ENCODE data around the gene C1GALT1. TPM values are rescaled to one million over a fixed set of nuclear protein-coding genes. Genes with fewer than 3 reads are reported as not detected.

Gene C1GALT1
- total RNA-seq, 1 experiment from 2014 or later, result 54.5 TPM

DNA sequence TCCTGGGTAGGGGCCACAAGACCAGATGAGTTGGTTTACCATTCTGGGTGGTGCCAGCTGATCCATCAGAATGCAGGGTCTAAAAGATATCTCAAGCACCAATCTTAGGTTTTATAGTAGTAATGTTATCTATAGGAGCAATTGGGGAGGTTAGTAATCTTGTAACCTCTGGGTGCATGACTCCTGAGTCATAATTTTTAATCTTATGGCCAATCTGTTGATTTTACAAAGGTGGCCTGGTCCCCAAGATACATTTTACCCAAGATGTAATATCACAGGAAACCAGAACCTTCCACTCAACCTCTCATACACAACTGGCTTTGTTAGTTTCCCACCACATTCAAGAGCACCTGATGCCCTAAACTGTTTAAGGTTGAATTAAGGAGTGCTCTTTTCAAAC lies 79.5 kb downstream of the C1GALT1 start:
- BruUV-seq (replicated peaks), result no TSS peak
- no peak overlapping the region for H3K27ac ChIP-seq (ENCODE audit: low read length)
- H3K9me3 ChIP-seq (ENCODE audit: control insufficient read depth, insufficient read depth, low read depth, low read length), result no peaks in the 10 kb centered on the region
- H3K4me3 ChIP-seq (ENCODE audit: low read depth in 2 of 2, low read length in 2 of 2), result no peak overlapping the region
- in situ Hi-C loops (cut with HindIII; ENCODE audit: low pct_unique_long_range_greater_than_20kb, low sequenced_read_pairs), result no loop called here
- H3K36me3 ChIP-seq (ENCODE audit: control insufficient read depth, insufficient read depth, low read length), result no peaks in the 10 kb centered on the region
- DNase-seq (ENCODE audit: low read depth, low spot score) (no peak), ATAC-seq (no peak)
- H3K27me3 ChIP-seq (ENCODE audit: control insufficient read depth, insufficient read depth, low read length), result no peaks in the 10 kb centered on the region
- ChIA-PET CTCF (no interaction called here), POLR2A (no interaction called here)
- intact Hi-C loops (cut with micrococcal nuclease; ENCODE audit: unreplicated experiment), result no loop called here
- no peaks in the 10 kb centered on the region for H3K4me1 ChIP-seq (ENCODE audit: control insufficient read depth, insufficient read depth, low read length)
- TF ChIP-seq, protein P1, sequence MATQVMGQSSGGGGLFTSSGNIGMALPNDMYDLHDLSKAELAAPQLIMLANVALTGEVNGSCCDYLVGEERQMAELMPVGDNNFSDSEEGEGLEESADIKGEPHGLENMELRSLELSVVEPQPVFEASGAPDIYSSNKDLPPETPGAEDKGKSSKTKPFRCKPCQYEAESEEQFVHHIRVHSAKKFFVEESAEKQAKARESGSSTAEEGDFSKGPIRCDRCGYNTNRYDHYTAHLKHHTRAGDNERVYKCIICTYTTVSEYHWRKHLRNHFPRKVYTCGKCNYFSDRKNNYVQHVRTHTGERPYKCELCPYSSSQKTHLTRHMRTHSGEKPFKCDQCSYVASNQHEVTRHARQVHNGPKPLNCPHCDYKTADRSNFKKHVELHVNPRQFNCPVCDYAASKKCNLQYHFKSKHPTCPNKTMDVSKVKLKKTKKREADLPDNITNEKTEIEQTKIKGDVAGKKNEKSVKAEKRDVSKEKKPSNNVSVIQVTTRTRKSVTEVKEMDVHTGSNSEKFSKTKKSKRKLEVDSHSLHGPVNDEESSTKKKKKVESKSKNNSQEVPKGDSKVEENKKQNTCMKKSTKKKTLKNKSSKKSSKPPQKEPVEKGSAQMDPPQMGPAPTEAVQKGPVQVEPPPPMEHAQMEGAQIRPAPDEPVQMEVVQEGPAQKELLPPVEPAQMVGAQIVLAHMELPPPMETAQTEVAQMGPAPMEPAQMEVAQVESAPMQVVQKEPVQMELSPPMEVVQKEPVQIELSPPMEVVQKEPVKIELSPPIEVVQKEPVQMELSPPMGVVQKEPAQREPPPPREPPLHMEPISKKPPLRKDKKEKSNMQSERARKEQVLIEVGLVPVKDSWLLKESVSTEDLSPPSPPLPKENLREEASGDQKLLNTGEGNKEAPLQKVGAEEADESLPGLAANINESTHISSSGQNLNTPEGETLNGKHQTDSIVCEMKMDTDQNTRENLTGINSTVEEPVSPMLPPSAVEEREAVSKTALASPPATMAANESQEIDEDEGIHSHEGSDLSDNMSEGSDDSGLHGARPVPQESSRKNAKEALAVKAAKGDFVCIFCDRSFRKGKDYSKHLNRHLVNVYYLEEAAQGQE (IDR thresholded peaks at IDR 0.05; ENCODE audit: insufficient read depth in 1 of 2, low read depth in 2 of 2, low read length in 1 of 2), result no peak
- TF ChIP-seq SIN3A (IDR thresholded peaks at IDR 0.05; ENCODE audit: borderline replicate concordance, insufficient read depth, low read depth, low read length) (no peak), POLR2AphosphoS5 (IDR thresholded peaks at IDR 0.05; ENCODE audit: low read depth, low read length) (no peak), TCF7L2 (IDR thresholded peaks at IDR 0.05; ENCODE audit: low read depth, low read length) (no peak)
- TF ChIP-seq, protein P2, sequence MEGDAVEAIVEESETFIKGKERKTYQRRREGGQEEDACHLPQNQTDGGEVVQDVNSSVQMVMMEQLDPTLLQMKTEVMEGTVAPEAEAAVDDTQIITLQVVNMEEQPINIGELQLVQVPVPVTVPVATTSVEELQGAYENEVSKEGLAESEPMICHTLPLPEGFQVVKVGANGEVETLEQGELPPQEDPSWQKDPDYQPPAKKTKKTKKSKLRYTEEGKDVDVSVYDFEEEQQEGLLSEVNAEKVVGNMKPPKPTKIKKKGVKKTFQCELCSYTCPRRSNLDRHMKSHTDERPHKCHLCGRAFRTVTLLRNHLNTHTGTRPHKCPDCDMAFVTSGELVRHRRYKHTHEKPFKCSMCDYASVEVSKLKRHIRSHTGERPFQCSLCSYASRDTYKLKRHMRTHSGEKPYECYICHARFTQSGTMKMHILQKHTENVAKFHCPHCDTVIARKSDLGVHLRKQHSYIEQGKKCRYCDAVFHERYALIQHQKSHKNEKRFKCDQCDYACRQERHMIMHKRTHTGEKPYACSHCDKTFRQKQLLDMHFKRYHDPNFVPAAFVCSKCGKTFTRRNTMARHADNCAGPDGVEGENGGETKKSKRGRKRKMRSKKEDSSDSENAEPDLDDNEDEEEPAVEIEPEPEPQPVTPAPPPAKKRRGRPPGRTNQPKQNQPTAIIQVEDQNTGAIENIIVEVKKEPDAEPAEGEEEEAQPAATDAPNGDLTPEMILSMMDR (IDR thresholded peaks at IDR 0.05), result no peak; the same call in 1 of the 2 replicates

DNA sequence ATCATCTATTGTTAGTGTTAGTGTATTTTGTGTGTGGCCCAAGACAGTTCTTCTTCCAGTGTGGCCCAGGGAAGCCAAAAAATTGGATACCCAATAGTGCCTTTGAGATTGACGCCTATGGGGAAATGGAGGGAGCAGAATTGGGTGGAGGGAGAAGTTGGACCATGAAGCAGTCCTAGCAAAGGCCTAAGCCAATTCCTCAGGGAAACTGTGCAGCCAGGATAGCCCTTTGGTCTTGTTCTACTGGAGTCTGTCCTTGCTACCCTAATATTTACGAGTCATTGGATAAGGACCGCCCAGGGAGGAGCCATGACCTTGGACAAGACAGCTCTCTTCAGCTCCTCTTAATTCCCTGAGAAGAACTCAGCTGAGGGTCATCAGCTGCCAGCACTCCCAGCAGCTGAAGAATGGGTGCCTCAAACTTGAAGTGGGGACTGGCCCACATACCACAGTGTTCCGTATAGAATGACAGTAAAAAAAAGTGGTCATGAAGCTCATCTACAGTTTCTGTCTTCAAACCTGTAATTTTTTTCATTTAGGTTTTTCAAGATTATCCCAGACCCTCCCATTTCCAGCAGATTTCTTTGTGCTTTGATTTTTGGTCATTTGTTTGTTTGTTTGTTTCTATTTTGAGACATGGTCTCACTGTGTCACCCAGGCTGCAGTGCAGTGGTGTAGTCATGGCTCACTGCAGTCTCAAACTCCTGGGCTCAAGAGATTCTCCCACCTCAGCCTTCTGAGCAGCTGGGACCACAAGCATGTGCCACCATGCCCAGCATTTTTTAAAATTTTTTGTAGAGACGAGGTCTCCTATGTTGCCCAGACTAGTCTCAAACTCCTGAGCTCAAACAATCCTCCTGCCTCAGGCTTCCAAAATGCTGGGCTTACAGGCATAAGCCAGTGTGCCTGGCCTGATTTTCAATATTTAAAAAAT lies 81.2 kb downstream of the C1GALT1 start:
- H3K9me3 ChIP-seq (ENCODE audit: control insufficient read depth, insufficient read depth, low read depth, low read length), result no peaks in the 10 kb centered on the region
- intact Hi-C loops (cut with micrococcal nuclease; ENCODE audit: unreplicated experiment), result no loop called here
- no peak overlapping the region for H3K27ac ChIP-seq (ENCODE audit: low read length)
- in situ Hi-C loops (cut with HindIII; ENCODE audit: low pct_unique_long_range_greater_than_20kb, low sequenced_read_pairs), result no loop called here
- no peaks in the 10 kb centered on the region for H3K4me1 ChIP-seq (ENCODE audit: control insufficient read depth, insufficient read depth, low read length)
- no peak for TF ChIP-seq POLR2AphosphoS5 (IDR thresholded peaks at IDR 0.05; ENCODE audit: low read depth, low read length)
- TF ChIP-seq, protein P2 (IDR thresholded peaks at IDR 0.05), result no peak
- H3K27me3 ChIP-seq (ENCODE audit: control insufficient read depth, insufficient read depth, low read length), result 0 out of 2 replicates have a peak, but pooled peaks cover 2% of the 10 kb centered on the region
- CTCF ChIA-PET, result no interaction called here
- BruUV-seq (replicated peaks), result no TSS peak
- no peak overlapping the region for H3K4me3 ChIP-seq (ENCODE audit: low read depth in 2 of 2, low read length in 2 of 2)
- DNase-seq (ENCODE audit: low read depth, low spot score) (no peak), ATAC-seq (no peak)
- H3K36me3 ChIP-seq (ENCODE audit: control insufficient read depth, insufficient read depth, low read length), result no peaks in the 10 kb centered on the region
- POLR2A ChIA-PET, result no interaction called here
